Measurements from ENCODE around the gene APEH.

Gene APEH

GRCh38 chr3:49732597-49732996 is 58.4 kb downstream of the APEH start:
- DNase-seq = no peak

GRCh38 chr3:49733551-49733950 is 59.4 kb downstream of the APEH start:
- DNase-seq = no peak
